T47D (cell line): ENCODE measurements around the gene TBL1X.
A peak's percentile ranks its signal among the peaks of the same experiment; 100 is the strongest.
"Not testable (repeated sequence)": the region's sequence is repeated elsewhere in the genome, so short reads cannot be mapped to it uniquely, and the experiment has no call there.

Experiments used
- DNase-seq, 2 experiments: peaks; one replicate each; pipeline versions ENCODE4 v3.0.0 to v3.0.0-alpha.2; 2011 to 2012; ENCODE audit warnings: low read depth in 1 of 2, low spot score in 1 of 2
- JUND ChIP-seq: IDR thresholded peaks from 2 replicates; pipeline ENCODE4 v1.6.1; 2012; ENCODE audit warnings: low read depth
- in situ Hi-C: cut with HindIII; loops from 2 replicates; pipeline ENCODE4 v1.10.0; 2016; ENCODE audit warnings: low sequenced_read_pairs, low pct_unique_long_range_greater_than_20kb

Gene TBL1X

DNA sequence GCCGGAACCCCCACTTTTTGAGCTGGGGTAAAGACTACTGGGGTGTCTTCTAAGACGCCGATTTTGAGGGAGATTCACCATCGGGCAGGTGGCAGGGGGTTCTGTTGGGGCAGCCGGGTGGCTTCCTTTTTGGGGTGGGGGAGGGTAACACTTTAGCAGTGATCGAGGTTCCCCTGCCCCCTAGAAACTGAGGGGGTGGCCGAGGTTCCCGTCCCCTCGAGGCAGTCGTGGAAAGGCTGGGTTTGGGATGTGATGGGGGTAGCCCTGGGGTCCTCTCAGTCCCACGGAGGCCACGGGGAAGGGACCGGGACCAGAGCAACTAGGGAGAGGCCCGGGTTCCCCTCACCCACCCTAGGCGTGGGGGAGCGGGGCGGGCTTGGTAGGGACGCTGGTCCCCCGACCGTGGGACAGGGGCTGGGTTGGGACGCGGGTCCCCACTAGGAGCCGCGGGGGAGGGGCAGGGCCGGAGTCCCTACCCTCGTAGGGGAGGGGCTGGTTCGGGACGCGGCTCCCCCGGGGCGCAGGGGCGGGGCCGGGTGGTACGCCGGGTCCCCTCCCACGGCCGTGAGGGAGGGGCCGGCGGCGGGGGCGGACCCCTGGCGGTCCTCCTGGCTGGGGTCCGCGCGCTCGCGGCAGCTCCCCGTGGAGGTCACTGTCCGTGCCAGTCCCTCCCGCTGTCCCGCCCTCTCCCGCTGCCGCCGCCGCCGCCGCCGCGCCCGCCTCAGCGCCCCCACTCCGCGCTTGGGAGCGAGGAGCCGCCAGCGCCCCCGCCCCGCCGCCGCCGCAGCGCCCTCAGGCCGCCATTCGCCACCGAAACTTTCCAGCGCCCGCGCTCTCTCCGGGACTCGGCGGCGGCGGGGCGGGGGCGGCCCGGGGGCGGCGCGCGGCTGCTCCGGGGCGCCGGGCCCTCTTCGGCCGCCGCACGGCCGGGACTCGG is at the start of gene TBL1X:
Gene TBL1X (plus strand): TSS at position 624 of the 937 bp plus-strand sequence. CDS start 188,529 bp downstream, outside the sequence.
- DNase-seq: peak; percentile 39 to 57
- TF ChIP-seq JUND: no peak
- in situ Hi-C loops: no loop called here

DNA sequence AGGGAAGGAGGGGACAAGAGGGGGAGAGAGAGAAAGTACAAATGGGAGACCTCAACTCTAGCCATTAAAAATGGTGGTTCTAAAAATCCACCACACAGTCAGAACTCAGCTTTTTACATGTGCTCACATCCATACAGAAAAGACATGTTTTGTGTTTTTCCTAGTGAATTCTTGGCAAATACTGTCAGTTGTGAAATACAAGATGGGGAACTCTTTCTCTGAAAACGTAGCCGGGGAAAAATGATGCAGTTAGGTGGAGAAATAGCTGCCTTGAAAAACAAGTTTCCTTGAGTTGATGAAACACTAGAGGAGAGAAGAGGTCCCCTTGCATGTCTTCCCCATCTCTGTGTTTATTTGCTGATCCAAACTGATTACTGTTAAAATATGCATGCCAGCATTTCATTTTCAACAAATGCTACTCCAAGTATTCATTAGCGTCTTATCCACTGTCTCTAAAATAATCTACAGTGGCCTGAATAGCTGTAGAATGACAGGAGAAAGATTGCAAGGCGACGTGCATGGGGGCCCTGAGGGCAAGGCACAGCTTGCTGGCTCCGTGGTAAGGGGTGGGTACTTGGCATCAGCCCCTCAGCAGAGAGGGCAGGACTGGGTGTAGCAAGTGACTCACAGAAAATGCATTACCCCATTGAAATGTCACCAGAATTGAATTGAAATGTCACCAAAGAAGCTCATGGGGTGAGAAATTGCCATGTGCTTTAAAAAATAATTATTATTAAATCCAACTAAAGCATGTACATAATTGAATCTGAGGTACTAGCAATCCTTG is 48.1 kb upstream of the TBL1X start:
- DNase-seq: no peak
- no peak for TF ChIP-seq JUND
- in situ Hi-C loops: no loop called here

DNA sequence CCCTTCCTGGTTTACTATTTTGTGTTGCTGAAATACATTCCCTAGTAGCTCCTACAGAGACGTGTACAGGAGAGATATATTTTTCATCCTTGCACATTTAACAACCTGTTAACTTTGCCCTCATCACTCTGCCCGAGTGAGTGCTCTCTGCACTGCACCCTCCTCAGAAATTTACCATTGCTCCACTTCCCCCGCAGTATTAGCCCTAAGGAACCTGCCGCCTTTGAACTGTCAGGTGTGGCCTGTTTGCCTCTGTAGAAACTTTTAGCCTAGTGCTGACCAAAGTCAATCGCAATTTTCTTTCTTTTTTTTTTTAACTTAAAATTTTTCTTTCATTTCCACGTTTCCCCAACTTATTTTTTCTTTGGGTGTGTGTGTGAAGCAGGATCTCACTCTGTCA is 46.6 kb upstream of the TBL1X start:
- in situ Hi-C loops: no loop called here
- no peak for TF ChIP-seq JUND
- DNase-seq: no peak

DNA sequence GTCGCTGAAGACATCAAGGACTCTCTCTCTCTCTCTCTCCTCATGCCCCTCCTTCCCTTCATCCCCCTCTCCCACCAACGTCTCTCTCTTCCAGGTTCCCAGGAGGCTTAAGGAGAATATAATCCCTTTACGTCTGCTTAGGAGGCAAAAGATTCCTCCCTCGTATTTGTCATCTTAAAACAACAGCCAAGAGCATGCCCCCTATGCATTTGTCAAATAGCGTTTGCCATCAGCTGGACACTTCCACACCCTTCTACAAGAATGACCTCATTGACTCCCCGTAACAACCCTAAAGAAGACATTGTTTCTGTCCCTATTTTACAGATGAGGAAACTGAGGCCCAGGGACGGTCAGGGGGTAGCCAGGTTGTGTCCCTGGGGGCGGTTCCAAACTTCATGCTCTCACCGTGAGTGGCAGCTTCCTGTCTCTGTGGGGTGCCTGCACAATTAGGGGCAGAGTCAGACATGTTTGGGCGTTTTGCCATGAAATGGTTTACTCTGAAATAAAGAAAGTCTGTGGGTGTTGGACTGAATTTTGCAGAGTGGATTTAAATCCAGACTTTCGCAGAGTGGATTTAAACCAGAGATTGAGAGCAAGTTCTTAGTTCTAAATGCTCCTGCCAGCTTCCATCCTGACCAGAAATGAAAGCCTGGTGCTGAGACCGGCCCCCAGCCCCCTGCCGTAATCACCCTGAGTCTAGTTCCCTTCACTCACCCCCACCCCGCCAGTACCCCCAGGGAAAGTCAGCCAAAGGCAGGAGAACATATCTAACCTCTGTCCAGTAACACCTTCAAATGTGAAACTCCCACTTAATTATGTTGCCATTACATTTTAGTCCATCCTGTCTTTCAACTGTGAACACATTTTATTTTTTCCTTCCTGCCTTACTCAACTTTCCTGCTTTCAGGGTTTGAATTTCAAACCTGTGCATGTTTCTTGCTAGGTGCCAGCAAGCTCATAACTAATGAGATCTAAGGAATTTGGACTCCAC is 44.3 kb upstream of the TBL1X start:
- in situ Hi-C loops: no loop called here
- DNase-seq: no peak
- no peak for TF ChIP-seq JUND

DNA sequence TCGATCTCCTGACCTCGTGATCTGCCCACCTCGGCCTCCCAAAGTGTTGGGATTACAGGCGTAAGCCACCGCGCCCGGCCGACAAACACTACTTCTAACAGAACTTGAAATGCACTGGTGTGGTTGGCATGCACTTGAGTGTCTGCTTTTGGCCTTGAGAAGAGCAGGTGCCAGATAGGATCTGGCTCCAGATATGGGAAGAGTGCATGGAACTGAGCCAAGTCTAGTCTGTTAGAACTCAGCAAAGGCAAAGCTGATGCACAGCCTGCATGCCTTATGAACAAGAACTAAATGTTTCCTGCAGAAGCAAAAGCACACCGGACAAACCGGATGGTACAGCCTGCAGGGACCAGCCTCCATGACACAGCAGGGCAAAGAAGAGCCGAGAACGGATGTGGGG is 35.1 kb upstream of the TBL1X start:
- DNase-seq: peak in 1 of 2 experiments; percentile 54
- no peak for TF ChIP-seq JUND
- in situ Hi-C loops: no loop called here

DNA sequence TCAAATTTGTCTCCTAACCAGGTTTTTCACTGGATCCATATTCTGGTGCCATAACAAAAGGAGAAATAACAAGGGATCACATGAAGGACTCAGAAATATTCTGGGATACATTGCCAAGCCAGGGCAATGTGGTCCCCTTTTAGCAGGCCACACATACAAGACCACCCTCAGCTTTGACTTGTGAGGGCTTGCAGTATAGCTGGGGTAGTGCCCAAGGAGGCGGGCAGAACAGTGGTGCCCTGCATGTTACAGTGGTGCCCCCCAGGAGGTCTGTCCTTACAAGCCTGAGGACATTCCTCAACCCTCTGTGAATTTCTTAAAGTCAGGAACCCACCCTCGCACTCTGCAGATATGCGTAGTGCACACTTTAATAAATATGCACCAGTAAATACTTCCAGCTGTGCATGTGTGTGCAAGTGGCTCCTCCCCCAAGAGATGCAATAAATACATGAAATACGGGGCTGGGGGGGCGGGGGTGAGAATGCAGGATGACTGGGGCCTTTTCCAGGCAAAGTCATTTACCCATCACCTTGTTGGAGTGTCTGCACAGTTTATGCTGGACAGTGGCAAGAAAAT is 34.4 kb upstream of the TBL1X start:
- no peak for TF ChIP-seq JUND
- in situ Hi-C loops: no loop called here
- DNase-seq: no peak

DNA sequence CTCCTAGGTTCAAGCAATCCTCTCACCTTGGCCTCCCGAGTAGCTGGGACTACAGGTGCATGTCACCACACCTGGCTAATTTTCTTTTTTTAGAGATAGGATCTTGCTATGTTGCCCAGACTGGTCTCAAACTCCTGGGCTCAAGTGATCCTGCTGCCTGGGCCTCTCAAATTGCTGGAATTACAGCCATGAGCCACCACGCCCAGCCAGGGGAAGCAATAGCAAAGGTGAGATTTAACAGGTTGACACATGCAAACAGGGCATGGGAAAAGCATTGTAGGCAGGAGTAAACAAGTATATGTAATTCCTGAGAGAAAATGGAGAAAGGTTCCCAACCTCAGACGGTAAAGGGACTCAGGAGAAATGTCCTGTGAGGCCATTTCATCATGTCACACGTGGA is 33.6 kb upstream of the TBL1X start:
- no peak for TF ChIP-seq JUND
- no peak for DNase-seq
- in situ Hi-C loops: no loop called here

DNA sequence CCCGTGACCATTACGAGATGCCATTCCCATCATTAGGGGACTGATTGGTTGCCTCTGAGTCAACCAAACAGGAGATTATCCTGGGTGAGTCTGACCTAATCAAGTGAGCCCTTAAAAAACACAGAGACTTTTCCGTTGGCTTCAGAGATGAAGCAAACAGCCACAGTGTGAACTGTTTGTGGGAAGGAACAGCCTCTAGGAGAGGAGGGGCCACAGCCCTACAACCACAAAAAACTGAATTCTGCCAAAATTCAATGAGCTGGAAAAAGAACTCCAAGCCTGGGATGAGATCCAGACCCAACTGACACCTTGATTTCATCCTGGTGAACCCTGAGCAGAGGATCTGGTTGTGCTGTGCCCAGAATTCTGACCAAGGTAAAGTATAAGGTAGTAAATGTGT is 31.3 kb upstream of the TBL1X start:
- in situ Hi-C loops: no loop called here

DNA sequence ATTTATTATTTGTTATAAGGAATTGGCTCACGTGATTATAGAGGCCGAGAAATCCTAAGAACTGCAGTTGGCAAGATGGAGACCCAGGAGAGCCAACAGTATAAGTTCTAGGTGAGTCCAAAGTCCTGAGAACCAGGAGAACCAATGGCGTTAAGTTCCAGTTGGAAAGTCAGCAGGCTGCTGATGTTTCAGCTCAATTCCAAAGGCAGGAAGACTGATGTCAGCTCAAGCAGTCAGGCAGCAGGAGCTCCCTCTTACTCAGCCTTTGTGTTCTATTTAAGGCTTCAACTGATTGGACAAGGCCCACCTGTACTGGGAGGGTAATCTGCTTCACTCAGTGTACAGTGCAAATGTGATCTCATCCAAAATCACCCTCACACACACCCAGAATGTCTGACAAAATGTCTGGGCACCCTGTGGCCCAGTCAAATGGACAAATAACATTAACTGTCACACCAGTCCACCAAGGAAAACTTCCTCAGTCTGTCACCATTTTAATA is 30.8 kb upstream of the TBL1X start:
- no peak for DNase-seq
- in situ Hi-C loops: no loop called here
- no peak for TF ChIP-seq JUND

More for the DNA sequence above, 31.3 kb upstream of the TBL1X start:
- TF ChIP-seq JUND: no peak
- no peak for DNase-seq

DNA sequence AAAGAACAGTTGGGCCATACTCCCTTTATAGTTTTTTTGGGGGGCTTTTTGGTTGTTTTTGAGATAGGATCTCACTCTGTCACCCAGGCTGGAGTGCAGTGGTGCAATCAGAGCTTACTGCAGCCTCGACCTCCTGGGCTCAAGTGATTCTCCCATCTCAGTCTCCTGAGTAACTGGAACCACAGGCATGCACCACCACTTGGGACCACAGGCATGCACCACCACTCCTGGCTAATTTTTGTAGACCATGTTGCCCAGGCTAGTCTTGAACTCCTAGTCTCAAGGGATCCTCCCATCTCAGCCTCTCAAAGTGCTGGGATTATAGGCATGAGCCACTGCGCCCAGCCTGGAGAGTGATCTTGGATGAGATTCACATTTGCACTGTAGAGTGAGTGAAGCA is 29.8 kb upstream of the TBL1X start:
- DNase-seq, in situ Hi-C loops: not testable (repeated sequence)

DNA sequence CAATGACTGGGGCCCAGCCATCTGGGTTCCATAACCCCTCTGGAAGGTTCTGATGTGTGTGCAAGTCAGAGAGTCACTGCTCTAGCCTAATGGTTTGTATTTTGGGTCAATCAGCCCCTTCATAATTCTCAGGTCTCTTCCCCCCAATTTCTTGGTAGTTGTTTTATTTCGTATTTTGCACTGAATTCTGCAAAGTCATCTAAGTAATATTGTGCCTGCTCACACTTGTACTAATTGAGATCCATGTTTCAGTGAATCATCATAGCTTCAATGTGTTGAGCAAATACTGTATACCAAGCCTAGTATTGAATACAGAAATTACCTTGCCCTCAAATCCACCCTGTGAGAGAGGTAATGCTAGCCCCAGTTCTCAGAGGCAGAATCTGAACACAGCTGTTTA is 28.0 kb upstream of the TBL1X start:
- TF ChIP-seq JUND: no peak
- DNase-seq: no peak
- in situ Hi-C loops: no loop called here
